ENCODE results near the gene PRAC2.

PRAC2 gene

DNA sequence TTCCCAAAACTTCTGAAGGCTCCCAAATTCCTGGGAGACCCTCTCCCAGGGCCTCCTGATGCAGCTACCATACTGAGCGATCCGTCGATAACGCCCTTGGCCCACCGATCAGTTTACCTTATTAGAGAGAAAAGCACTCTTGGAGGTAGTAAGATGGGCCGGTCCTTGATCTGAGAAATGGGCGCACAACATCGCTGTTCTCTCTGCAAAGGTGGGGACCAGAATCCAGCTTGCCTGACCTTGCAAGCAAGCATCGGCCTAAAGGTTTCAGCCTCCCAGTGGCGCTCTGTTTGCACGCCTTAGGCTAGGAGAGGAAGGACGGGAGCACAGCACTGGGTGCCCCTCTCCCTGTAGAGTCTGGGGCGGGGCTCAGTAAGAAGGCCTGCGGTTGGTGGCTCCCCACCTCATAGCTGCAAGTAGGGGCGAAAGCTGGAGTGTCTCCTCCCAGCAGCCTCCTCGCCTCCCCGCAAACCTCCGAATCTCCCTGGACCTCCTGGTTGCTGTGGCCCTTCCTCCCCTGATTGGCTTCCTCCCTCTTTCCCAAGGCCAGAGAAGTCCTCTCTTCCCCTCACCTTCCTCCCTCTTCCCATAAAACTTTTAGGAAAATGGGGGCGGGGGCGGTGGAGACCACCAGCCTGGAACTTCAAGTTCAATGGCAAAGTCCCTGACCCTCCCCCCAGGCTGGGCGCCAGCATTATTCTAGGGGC lies 631 bp upstream of the PRAC2 start, which contains the start of gene PRAC1:
Gene PRAC1 (minus strand): TSS at position 318 of the 707 bp plus-strand sequence. CDS start 126 bp downstream, at position 192.
- peak within 1 kb of the TSS; percentile 23 for H3K4me3 ChIP-seq

DNA sequence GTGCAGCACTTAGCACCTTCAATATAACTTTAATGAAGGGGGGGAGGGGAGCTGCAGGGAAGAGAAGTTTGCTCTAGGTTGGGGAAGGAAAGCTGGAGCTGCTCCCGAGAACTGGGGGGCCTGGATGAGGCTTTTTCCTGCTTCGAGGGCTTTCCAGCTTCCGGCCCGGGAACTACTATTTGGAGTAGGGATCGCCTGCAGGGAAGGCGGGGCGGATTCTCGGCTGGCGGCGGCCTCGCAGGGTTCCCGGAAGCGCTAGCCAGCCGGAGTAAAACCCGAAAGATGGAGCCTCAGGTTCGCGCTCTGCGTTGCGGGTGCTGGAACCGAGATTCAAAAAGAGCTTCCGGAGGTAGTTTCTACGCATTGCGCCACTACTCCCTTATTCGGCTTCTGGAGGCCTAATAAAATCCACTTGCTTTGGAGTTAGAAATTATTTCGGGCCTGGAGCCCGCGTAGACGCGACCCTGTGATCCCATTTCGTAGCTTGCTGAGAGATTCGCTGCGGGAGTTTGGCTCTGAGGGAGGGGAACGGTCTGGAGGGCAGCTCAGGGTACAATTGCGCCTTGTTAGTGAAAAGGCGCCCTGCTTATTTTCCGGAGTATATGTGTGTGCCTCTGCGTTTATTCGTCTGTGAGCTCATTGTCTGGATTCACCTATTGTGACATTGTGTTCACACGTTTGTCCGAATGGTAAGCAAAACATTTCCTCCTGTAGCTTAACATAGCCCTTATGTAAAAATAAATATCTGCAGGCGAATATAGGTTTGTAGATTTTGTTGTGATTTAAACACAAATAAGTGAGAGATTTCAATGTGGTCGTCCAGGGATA lies 652 bp downstream of the PRAC2 start:
- Histone ChIP-seq H3K27ac (no peak overlapping the region), H3K4me3 (peak overlapping the region; percentile 23)
- no peak for DNase-seq (ENCODE audit: low spot score)
- TF ChIP-seq, protein P1, sequence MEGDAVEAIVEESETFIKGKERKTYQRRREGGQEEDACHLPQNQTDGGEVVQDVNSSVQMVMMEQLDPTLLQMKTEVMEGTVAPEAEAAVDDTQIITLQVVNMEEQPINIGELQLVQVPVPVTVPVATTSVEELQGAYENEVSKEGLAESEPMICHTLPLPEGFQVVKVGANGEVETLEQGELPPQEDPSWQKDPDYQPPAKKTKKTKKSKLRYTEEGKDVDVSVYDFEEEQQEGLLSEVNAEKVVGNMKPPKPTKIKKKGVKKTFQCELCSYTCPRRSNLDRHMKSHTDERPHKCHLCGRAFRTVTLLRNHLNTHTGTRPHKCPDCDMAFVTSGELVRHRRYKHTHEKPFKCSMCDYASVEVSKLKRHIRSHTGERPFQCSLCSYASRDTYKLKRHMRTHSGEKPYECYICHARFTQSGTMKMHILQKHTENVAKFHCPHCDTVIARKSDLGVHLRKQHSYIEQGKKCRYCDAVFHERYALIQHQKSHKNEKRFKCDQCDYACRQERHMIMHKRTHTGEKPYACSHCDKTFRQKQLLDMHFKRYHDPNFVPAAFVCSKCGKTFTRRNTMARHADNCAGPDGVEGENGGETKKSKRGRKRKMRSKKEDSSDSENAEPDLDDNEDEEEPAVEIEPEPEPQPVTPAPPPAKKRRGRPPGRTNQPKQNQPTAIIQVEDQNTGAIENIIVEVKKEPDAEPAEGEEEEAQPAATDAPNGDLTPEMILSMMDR (IDR thresholded peaks at IDR 0.05): no peak

More for the DNA sequence above, 631 bp upstream of the PRAC2 start, which contains the start of gene PRAC1:
- H3K27ac ChIP-seq: no peak within 1 kb of the TSS
- TF ChIP-seq, protein P1 (IDR thresholded peaks at IDR 0.05): no peak
- no peak for DNase-seq (ENCODE audit: low spot score)

DNA sequence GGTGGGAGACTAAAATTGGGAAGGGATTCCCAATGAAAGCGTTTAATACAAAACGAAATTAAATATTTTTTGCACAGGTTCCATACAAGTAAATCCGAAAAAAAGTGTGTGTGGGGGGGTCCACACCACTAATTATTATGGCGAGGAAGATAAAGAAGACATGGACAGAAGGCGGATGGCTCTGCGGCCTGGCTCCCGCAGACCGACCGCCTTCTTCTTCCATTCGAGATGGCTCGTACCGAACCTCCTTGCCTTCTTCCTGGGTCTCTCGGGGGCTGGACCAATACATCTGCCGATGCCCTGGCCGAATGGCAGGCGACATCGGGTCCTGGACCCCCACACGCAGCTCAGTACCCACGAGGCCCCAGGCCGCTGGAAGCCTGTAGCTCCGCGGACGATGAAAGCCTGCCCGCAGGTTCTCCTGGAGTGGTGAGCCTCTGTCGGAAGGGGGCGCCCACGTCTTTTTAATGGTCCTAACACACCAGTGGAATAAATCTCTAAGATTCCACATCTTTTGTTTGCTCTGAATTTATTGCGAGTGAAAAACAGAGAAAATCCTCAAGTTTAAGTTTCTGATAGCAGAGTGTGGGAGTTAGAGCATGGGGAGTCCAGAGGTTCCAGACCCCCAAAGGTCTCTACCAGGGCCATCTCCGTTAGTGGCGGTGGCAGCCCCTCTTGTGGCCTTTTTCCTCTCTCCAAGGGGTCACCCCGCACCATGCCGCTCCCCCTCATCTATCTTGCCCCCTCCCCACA lies 1.4 kb downstream of the PRAC2 start:
- H3K27ac ChIP-seq: no peak overlapping the region
- no peak for DNase-seq (ENCODE audit: low spot score)
- TF ChIP-seq, protein P1 (IDR thresholded peaks at IDR 0.05): peak; percentile 38
- H3K4me3 ChIP-seq: no peak overlapping the region

DNA sequence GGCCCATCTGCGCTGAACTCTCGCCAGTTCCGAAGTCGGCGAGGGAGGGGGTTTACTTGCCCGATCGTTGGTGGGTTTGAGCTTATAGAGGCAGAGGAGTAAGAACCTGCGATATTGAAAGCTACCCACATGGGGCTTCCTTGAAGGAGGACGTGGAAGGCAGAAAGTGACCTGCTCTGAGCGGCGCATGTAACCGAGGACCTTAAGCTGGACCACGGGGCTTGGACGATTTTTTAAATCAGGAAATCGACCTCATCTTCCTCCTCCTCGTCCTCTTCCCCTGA lies 2.0 kb downstream of the PRAC2 start:
- H3K4me3 ChIP-seq: no peak overlapping the region
- DNase-seq (ENCODE audit: low spot score): no peak
- H3K27ac ChIP-seq: no peak overlapping the region
- TF ChIP-seq, protein P1 (IDR thresholded peaks at IDR 0.05): no peak

DNA sequence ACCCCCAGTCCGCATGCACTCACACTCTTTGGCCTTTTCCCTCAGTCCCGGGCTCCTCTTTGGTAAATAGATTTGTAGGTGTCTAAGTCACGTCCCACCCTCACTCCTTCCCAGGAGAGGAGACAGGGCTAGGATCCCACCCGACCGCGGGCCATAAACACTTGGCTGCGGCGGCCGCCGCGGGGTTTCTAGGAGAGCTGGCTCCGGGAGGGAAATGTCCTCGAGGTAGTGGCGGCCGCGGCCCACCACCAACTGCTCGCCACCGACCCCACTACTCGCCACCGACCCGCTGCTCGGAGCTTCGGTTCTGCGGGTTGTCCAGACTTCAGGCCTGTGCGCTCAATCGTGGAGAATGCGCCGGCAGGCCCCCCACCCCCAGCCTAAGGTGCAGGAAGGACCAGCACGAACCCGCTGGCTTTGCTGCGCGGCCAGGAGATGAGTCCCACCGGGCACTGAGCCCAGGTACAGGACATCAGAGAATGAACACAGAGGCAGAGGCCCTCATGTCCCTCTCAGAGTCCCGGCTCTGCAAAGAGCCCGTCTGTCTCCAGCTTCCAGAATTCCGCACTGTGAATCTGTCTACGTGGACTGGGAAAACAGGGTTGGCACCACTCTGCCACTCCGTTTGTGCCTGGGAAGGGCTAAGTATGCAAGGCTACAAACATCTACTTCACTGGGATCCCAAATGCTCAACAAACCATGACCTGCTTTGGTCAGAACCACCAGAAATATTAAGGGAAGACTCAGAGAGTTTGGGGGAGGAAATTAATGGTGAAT lies 2.5 kb downstream of the PRAC2 start:
- TF ChIP-seq, protein P1 (IDR thresholded peaks at IDR 0.05): no peak
- Histone ChIP-seq H3K27ac (no peak overlapping the region), H3K4me3 (no peak overlapping the region)
- no peak for DNase-seq (ENCODE audit: low spot score)

DNA sequence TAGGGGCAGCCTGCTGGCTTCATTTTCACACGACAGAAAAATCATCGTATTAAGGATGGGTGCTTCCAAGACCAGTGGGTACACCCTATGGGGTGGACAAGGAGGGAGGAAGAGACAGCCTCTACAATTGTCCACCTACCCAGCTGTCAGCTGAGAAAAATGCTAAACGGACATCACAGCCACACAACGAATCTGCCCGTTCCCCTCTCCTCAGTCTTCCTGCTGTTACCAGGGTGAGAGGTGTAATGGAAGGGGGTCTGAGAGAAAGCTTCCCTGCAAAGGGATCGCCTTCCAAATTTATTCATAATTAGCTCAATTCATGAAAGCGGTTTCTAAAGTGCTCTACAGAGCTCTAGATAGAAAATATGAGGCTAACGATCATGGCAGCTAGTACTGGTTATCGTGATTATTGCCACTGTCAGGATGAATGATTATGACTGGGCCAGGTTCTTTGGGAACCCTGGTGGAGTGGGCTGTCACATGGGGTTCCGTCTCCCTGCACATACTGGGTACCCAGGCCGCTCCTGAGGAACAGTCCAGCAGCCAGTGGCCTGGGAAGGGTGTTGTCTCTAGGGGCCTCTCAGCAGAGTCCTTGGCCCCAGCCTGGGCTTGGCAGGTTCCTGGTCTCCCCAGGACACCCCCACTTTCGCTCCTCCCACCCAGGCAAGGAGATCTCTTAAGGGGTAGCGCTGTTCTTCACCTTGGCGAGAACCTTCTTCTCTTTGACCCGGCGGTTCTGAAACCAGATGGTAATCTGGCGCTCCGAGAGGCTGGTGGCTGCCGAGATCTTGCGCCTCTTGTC lies 3.3 kb downstream of the PRAC2 start:
- H3K27ac ChIP-seq: no peak overlapping the region
- TF ChIP-seq, protein P1 (IDR thresholded peaks at IDR 0.05): no peak
- H3K4me3 ChIP-seq: no peak overlapping the region
- no peak for DNase-seq (ENCODE audit: low spot score)

Data from coronary artery (tissue), 2 donors.